HL-60 (cell line): ENCODE measurements around the gene PTPRM.

Source experiments
- CTCF ChIP-seq: IDR thresholded peaks from one replicate; pipeline ENCODE4 v1.5.1; 2011; ENCODE audit warnings: low read length, control low read depth, inconsistent platforms; ENCODE audit not compliant: insufficient read depth
- GABPA ChIP-seq: IDR thresholded peaks from 2 replicates; pipeline ENCODE4 v1.6.1; 2012; ENCODE audit warnings: low read depth
- POLR2AphosphoS5 ChIP-seq: IDR thresholded peaks from 2 replicates; pipeline ENCODE4 v1.6.1; 2012; ENCODE audit warnings: low read depth
- REST ChIP-seq: IDR thresholded peaks from 2 replicates; pipeline ENCODE4 v1.6.1; 2012; ENCODE audit warnings: low read depth; ENCODE audit not compliant: insufficient replicate concordance
- SPI1 ChIP-seq: IDR thresholded peaks from 2 replicates; pipeline ENCODE4 v1.6.1; 2012; ENCODE audit warnings: low read depth, mild to moderate bottlenecking, borderline replicate concordance

DNA sequence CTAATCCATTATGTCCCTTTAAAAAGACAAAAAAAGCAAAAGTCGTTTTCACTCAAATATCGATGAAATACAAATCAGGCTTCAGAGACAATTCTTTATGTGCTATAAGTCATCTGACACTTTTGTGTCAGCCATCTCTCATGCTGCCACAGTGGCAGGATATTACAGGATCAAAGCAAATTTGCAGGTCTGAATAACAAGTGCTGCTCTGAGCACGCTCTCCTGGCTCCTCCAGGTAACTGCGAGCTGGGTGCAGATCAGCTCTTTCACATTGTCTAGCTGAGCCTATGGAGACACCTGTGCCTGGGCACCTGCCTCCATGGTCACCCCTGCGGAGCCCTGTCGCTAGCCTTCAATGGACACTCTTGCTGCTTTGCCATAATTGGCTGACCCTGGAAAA lies 792.0 kb downstream of the PTPRM start:
- TF ChIP-seq CTCF (no peak), POLR2AphosphoS5 (no peak), SPI1 (no peak), GABPA (no peak), REST (no peak)
